Transverse colon (tissue), 4 donors: ENCODE data around the gene GRAMD2B.

Experiments
- CTCF ChIP-seq, 5 experiments: fragments of 200-600 bp in 3 of 5; fragments of 450-650 bp in 2 of 5; sonication (generic) in 3 of 5; IDR thresholded peaks; 1 replicate in 2 of 5; 2 replicates in 3 of 5; pipeline ENCODE4 v1.5.1; 2016 to 2017; ENCODE audit warnings: antibody characterized with exemption in 5 of 5, inconsistent platforms in 3 of 5, mild to moderate bottlenecking in 2 of 5, moderate library complexity in 1 of 5
- EP300 ChIP-seq: sonication (generic); formaldehyde crosslinking; IDR thresholded peaks from one replicate; pipeline ENCODE4 v1.6.1; 2017; ENCODE audit warnings: antibody characterized with exemption, low read depth
- POLR2A ChIP-seq: fragments of 450-650 bp; IDR thresholded peaks from one replicate; pipeline ENCODE4 v1.6.1; 2016; ENCODE audit warnings: antibody characterized with exemption, mild to moderate bottlenecking, moderate library complexity
- POLR2AphosphoS5 ChIP-seq, 3 donors: sonication (generic); formaldehyde crosslinking; IDR thresholded peaks; one replicate each; pipeline ENCODE4 v1.6.1; 2016; ENCODE audit warnings: antibody characterized with exemption in 3 of 3

- TF ChIP-seq CTCF (IDR thresholded peaks at IDR 0.05) (no peak), POLR2A (no peak), POLR2AphosphoS5 (IDR thresholded peaks at IDR 0.05) (no peak), EP300 (no peak)
Observed at GRCh38 chr5:126534553-126534952, 111.3 kb downstream of the GRAMD2B start.
